GM19023 (cell line): ENCODE data around the gene RARB.

ENCODE experiments used
- ATAC-seq: cut with Tn5 transposase; IDR thresholded peaks from one replicate; pipeline ENCODE4 v1.9.1; 2021; ENCODE audit warnings: mild to moderate bottlenecking, moderate library complexity; ENCODE audit not compliant: unreplicated experiment

Gene RARB

DNA sequence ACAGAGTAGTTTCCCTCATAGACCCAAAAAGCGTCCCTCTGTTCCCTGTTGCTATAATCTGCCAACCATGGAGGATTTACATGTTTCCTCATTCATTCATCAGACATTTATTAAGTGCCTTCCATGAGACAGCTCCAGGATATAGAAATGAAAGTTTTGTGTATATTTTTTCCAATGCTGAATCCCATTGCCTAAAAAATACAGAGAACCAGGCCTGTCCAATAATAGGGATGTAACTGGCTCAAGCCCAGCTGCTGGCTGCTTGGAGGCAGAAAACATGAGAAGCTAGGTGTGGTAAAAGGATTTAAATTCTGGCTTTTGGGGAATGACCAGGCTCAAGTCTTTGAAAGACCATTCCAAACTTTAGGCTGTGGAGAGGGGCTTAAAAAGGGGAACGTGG is 41.5 kb downstream of the RARB start:
- no peak for ATAC-seq

DNA sequence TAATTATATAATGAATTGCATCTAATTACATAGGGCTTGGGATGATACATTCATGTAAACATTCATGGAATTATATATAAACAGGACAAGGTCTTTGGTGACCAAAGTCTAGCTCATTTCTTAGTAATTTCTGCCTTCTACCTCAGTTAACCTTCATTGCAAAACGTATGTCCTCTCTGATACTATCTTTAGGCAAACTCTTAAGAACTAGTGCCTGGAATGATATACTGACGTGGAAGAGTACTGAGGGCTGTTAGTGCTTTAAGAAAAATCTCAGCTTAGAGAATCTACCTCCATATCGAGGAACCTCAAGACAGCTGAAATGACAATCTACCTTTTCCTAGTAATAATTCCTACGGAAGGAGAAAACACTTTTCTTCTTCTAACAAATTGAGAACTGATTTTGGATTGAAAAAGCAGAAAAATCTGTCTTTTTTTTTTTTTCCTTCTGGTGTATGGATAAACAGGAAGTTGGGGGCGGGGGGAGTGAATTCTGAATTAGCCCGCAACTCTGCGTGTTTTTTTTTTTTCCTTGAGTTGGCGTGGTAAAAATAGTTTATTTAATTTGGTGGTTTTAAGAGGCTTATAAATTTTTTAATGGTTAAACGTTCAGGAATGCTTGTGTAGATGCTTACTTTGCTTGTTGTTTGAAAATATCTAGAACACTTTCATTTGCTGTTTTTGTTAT is 43.2 kb downstream of the RARB start:
- no peak for ATAC-seq

DNA sequence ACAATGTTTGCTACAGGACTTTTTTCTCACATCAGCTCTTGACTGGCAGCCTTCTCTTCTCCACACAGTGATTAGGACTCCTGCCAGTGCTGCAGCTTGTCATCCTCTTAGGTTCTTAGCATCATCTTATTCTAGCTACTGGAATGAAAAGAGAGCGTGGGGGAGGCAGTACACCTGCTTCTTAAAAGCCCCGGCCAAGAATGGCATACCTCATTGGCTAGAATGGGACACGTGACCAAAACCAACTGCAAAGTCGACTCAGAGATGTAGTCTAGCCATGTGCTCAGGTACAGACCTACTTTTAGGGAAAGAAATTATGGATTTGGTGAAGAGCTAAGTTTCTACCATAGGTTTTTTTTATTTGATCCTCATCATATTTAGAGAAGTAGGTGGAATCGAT is 44.1 kb downstream of the RARB start:
- ATAC-seq, result no peak

DNA sequence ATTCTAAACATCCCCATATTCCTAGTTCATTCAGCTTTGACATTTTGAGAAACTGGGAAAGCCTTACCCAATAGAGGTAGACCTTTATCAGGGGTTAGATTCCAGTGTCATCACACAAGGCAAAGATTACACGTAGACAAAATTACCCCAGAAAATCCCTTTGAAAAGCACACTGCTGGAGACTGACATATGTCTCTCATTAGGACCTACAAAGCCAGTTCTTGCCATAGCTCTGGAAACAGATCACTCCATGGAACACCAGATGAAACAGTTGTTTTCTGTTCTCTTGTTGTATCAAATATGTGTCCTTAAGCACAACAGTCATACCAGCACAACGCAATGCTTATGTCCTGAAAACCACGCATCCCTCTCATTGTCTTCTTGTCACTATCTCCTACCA is 44.7 kb downstream of the RARB start:
- ATAC-seq, result no peak

DNA sequence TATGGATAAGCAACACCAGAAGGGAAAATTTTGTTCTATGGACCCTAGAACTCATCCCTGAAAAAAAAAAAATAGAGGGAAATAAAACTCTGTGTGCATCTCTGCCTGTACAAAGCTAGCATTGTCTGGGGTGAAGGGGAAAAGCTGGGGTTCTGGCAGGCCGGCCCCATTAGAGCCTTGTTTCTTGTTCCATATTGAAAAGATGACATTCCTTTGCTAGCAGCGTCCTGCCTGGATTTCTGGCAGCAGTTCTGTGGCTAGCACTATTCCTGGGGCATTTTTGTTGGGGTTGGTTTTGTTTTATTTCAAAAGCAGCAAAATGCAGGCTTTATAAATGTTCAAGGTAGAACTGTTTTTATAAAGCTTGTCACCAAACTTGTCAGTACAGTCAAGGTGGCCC is 45.2 kb downstream of the RARB start:
- no peak for ATAC-seq

DNA sequence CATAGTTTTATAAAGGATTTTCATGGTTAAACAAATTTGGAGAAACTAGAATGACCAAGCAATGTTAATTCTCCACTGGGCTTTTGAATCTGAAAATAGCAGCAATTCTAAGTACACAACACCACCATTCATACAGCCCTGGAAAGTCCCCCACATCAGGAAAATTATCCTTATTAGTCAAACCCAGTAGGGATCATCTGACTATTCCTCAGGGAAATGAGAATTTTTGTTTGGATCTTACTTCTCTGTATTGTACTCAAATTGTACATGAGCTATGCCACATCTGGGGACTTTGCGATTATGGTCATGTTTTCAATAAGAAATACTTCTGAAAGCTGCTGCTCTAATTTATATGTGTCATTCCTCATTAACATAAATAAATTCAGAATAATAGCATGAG is 46.0 kb downstream of the RARB start:
- ATAC-seq, result no peak

DNA sequence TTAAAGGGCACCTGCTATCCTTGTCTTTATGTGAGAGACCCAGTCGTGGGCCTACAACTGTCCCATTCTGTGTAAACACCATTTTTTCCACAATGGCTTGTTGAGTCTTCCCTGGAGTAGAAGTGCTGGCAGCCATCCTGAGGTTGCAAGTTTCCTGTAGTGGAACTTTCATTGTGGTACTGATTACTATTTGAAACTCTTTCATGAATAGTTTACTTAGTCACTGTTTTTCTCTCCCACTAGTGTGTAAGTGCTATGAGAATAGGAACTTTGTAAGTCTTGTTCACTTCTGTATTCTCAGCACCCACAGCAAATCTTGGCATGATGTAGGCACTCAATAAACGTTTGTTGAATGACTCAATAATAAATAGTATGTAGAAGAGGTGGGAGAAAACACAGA is 48.6 kb downstream of the RARB start:
- ATAC-seq, result no peak

DNA sequence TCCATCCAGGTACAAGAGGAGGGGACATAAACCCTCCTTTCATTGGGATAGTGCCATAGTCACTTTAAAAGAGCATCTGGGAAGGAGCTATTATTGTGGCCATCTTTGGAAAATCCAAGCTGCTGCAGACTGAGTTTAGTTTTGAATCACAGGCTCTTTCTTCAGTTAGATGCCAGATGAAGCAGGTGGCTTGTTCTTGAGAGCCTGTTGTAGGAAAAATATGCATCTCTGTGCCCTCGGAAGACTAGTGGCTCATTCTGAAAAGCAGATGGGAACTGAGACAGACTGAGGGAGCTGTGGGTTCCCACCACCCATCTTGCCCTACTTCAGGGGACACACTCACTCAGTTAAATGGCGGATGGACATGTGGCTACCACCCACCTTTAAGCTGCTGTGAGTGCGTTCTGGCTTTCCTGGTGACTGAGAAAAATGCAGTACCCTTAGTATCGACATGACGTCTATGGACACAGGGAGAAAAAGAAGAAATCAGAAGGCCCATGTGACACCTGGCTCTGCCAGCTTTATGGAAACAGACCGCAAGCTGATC is 50.2 kb downstream of the RARB start:
- ATAC-seq, result no peak

DNA sequence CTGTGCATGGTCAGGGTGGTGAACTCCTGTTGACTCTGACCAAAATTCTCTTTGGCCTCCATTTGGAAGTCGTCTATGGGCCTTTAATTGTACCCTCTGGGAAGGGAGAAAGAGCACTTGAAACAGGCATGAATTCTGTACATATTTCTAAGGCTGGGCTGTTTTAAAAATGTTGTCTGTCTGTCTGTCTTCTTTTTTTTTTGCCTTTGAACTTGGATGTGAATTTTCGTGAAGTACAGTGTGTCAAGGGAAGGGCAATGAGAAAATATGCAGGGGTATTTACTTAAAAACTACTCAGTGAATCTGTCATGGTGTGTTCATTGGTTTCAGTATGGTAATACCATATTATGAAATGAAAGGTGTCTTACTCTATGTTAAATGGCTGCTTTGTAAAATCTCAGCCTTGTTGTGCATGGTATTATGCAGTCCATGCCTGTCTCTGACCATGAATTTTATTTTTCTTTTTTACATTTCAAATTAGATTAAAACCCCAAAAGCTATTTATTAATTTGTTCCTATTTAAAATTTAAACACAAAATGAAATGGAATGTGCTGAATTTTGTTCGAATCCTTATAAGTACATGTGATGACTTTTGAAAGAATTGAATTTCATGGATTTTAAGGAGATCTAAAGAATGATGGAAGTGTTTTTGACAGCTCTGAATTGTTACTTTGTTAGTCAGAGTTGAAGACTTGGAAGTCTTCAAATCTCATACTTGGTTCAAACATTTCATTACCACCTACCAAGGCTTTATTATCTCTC is 51.1 kb downstream of the RARB start:
- no peak for ATAC-seq

DNA sequence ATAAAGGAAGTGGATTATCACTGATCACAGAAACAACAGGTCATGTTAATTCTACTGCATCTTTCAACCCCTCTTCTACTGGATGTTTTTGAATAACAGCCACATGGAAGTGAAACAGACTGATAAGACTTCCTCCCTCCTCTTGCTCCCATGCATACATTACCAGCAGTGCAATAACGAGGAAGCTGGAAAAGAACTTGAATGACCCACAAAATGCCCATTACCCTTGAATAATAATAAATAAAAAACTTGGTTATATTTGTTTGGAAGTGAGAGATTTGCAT is 51.6 kb downstream of the RARB start:
- ATAC-seq, result no peak

DNA sequence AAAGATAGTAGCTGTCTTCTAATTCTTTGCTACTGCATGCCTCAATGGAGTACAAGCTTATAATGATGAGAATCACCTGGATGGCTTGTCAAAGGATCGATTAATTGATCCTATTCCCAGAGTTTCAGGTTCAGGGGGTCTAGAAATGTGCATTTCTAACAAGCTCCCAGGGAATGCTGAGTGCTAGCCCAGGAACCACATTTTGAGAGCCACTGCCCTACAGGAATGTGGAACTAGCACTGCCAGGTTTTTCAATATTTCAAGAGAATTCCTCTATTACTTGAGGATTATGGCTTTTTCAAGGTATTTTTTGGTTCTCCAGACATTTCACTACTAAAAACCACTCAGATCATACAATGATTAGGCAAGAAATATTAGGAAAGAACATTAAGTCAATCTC is 52.7 kb downstream of the RARB start:
- no peak for ATAC-seq

DNA sequence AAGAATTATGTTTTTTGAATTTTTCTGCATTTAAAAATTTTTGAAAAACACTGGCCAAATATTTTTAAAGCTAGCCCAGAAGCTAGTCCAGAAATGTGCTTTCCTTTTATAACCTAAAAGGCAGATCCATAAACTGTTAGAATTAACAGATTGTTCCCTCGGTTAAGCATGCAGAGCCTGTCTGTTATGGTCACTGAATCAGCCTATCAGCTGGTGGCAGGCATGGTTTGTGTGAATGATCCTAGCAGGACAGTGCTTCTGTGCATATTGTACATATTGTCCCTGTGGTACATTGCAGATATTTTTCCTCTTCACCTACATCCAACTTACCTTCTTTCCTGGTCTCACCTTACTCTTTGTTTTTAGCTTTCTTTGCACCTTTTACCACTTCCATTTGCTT is 53.3 kb downstream of the RARB start:
- no peak for ATAC-seq

DNA sequence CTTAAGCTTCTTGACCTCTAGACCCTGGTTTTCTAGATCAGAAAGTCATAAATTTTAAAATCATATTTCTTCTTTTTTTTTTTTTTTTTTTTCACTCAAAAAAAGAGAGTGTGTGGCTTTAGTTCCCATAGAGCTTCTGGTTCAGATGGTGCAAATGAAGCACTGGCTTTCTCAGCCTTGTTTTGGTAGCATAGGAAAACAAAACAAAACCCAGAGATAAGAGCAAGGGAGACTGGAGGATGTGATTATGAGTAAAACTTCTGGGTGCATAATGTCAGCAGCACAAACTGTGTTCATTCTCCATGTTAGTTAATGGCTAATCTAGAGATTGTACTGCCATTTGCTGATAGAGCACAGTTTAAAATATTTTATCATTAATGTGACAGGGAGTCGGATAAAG is 55.4 kb downstream of the RARB start:
- no peak for ATAC-seq

DNA sequence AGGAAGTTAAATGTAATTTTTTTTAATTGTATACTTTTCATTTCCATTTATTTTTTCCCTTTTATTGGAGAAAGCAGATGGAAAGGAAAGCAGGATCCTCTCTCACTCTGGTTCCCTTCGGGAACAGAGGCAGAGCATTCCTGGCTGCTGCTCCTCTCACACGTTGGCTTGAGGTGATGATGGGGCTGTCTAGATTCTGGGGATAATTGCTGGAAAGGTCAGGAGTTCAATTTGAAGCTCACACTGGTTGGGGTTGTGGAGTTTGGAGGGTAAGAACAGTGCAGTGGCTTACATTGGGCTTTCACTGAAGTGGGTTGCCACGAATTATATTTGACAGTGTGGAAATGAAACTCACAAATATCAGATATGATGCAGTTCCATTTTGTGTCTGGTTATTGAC is 57.6 kb downstream of the RARB start:
- no peak for ATAC-seq

DNA sequence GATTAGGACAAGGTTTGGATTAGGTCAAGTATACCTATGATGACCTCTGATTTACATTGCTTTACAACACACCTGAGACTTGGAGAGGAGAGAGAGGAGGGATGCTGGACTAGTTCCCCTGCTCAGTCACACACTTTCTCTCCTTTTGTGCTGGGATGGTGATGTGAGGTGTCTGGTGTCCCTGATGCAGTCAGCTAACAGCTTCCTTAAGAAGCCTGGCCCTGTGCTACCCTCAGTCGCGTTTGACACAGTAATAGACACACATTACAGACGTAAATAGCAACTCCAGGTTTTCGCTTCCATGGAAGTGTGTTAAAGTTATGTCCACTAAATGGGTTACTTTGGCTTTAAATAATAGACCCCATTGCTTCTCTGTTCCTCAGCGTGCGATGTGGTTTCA is 58.9 kb downstream of the RARB start:
- ATAC-seq, result no peak

DNA sequence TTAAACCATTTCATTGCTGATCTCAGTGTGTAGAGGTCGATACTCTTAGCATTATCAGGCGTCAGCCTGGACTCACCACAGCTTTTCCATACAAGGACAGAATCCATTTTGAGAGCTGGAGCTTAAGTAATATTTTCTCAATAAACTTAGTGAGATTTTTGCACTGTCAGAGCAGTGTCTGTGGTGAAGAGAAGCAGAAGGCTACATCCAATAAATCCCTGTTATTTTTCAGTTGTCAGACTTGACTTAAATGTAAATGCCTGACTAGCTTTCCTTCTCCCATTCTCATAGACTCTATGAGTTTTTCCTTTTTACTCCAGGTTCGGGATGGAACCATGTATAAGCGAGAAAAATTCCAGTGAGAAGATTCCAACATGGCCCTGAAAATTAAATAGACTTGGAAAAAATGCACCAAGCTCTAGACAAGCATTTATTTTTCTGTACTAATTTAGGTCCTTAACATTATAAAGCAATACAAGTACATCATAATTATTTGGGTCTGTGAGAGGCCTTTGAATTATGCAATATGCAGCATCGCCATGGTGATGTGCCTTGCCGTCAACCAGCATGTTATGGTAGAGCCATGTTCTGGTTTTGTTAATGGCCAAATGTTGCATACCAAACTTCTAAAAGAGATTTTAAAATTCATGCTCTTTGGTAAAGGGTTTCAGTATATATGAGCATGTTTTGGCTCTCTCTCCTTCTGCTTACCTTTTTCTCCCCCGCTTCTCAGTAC is 62.0 kb downstream of the RARB start:
- ATAC-seq, result no peak

DNA sequence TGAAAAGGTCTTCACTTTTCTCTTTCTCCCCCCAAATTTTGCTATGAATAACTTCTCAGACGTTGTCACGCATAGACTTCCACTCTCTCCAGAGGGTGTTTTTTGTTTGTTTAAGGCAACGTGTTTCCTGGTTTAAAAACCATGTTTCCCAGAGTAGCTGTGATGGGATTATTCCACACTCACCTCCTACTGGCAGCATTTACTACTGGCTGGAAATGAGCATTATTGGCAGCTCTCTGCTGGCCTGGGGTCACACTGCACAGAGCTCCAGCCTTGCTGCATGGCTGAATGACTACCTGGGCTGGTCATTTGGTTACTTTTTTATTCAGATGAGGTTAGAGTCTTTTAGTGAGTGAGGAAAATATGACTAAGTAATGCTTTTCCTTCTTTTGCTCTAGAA is 65.2 kb downstream of the RARB start:
- ATAC-seq, result no peak

DNA sequence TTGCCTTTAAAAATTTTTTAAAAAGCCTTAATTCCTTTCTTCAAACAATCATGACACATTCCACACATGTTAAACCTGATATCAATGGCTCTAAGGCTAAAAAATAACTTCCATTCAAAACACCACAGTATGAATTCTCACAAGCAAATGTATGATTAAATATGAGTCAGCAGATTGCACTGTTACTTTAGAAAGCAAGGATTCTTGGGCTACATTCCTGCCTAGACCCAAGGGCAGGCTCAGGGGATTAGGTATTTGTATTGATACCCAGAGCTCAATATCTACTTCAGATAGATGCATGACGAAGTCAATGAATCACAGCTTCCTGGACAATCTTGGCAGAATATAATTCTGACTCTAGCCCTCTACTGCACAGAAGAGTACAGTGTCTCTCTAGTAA is 65.7 kb downstream of the RARB start:
- no peak for ATAC-seq

DNA sequence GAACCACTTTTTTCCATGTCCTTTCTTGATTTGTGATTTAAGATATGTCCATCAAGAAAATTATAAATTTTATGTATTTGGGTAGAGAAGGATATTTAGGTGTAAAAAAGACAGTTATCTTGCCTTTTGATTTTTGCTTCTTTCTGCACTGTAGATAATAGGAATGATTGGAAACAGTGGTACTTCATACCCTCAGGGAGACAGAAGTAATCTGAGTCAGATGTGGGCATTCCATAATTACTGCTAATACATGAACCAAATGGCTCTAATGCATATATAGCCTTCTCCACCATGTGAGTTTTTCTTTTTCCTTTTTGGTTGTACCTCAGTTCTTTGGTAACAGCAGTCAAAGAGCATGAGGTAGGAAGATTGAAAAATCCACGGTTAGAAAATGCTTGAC is 67.2 kb downstream of the RARB start:
- ATAC-seq, result no peak

DNA sequence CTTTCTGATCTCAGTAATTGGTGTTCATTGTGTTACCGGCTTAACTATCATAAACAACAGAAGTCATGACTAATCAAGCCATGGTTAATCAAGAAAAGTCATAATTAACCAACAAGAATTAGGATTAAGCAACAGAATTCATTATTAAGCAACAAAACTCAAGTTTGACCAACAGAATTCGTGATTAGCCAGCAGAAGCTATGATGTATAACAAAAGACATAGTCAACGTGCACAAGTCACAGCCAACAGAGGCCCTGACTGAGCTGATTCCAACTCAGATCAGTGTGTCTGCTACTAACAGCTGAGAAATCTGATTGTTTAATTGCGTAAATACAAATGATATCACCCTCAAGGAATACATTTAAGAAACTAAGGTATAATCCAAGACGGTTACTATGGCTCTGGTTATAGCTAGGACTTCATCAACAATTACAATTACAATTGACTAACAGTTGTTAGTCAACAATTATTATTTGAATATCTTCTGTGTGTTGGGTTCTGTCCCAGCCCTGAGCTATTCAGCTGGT is 67.7 kb downstream of the RARB start:
- ATAC-seq, result no peak

DNA sequence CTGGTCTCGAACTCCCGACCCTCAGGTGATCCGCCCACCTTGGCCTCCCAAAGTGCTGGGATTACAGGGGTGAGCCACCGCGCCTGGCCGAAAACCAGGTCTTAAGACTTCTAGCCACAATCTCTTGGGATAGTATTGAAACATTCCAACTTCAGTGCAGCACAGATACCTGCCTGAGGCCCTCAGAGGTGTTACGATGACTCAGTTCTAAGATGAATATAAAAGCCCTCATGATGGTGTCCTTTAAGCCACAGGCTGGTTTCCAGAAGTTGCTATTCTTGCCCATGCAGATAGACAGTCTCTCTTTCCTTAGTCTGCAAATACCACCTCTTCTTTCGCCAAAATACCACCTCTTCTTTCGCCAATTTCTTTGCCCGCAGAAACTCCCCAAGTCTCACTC is 69.0 kb downstream of the RARB start:
- no peak for ATAC-seq

DNA sequence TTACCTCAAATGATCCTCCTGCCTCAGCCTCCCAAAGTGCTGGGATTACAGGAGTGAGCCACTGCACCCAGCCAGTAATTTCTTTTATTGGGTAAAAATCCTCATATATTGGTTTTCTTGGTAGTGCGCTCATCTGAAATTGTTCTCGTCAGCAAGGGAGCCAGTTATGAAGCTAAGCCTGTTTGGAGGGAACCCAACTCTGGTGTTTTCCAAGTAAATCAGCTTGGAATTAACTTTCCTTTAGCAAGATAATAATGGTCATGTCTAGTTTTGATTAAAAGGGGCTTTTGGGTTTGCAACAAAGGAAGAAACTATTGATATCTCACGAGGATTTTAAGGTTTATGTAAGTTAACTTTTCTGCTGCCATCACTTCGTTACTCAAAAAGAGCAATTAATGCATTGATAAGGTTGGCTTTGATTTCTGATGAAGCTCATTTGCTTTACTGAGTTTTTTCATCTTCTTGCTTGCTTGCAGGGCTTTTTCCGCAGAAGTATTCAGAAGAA is 72.7 kb downstream of the RARB start:
- ATAC-seq, result no peak
